ENCODE measurements around the gene NUDT3.

Gene NUDT3

GRCh38 chr6:34234667-34235306 lies 157.7 kb downstream of the NUDT3 start:
- no peak overlapping the region for H3K4me3 ChIP-seq (ENCODE audit: low read depth, low read length)

GRCh38 chr6:34233867-34234266 lies 158.6 kb downstream of the NUDT3 start:
- TF ChIP-seq CTCF (IDR thresholded peaks at IDR 0.05; ENCODE audit: borderline replicate concordance, insufficient read depth, low read depth, low read length): no peak
- no peak overlapping the region for H3K4me3 ChIP-seq (ENCODE audit: low read depth, low read length)

More at GRCh38 chr6:34234667-34235306, 157.7 kb downstream of the NUDT3 start:
- no peak for TF ChIP-seq CTCF (IDR thresholded peaks at IDR 0.05; ENCODE audit: borderline replicate concordance, insufficient read depth, low read depth, low read length)

- no peak for TF ChIP-seq CTCF (IDR thresholded peaks at IDR 0.05; ENCODE audit: borderline replicate concordance, insufficient read depth, low read depth, low read length)
Observed at GRCh38 chr6:34232901-34233300, 159.6 kb downstream of the NUDT3 start.

GRCh38 chr6:34231566-34232336 lies 160.7 kb downstream of the NUDT3 start:
- no peak overlapping the region for H3K4me3 ChIP-seq (ENCODE audit: low read depth, low read length)
- TF ChIP-seq CTCF (IDR thresholded peaks at IDR 0.05; ENCODE audit: borderline replicate concordance, insufficient read depth, low read depth, low read length): no peak

More at GRCh38 chr6:34232901-34233300, 159.6 kb downstream of the NUDT3 start:
- no peak overlapping the region for H3K4me3 ChIP-seq (ENCODE audit: low read depth, low read length)

- no peak overlapping the region for H3K4me3 ChIP-seq (ENCODE audit: low read depth, low read length)
- TF ChIP-seq CTCF (IDR thresholded peaks at IDR 0.05; ENCODE audit: borderline replicate concordance, insufficient read depth, low read depth, low read length): no peak
Observed at GRCh38 chr6:34230653-34231371, 161.7 kb downstream of the NUDT3 start.

GRCh38 chr6:34229877-34230276 lies 162.6 kb downstream of the NUDT3 start:
- TF ChIP-seq CTCF (IDR thresholded peaks at IDR 0.05; ENCODE audit: borderline replicate concordance, insufficient read depth, low read depth, low read length): no peak
- no peak overlapping the region for H3K4me3 ChIP-seq (ENCODE audit: low read depth, low read length)

All from GM12875 (cell line).